NCI-H460 (cell line): ENCODE data around the gene CLDN7. TPM values are rescaled to one million over a fixed set of nuclear protein-coding genes. Genes with fewer than 3 reads are reported as not detected.

Experiments used
- DNase-seq: peaks from one replicate; pipeline ENCODE4 v3.0.0-alpha.2; 2016; ENCODE audit warnings: low read depth; ENCODE audit errors: extremely low read depth
- total RNA-seq: library from RNA; depleted of rRNA; stranded (reverse); fragments of >200 nt; shearing (Covaris generic); gene quantifications from 2 replicates; pipeline ENCODE4 v1.2.3, GENCODE V29; 2014

CLDN7 gene
- total RNA-seq, 1 experiment from 2014 or later: 13.2 TPM

DNA sequence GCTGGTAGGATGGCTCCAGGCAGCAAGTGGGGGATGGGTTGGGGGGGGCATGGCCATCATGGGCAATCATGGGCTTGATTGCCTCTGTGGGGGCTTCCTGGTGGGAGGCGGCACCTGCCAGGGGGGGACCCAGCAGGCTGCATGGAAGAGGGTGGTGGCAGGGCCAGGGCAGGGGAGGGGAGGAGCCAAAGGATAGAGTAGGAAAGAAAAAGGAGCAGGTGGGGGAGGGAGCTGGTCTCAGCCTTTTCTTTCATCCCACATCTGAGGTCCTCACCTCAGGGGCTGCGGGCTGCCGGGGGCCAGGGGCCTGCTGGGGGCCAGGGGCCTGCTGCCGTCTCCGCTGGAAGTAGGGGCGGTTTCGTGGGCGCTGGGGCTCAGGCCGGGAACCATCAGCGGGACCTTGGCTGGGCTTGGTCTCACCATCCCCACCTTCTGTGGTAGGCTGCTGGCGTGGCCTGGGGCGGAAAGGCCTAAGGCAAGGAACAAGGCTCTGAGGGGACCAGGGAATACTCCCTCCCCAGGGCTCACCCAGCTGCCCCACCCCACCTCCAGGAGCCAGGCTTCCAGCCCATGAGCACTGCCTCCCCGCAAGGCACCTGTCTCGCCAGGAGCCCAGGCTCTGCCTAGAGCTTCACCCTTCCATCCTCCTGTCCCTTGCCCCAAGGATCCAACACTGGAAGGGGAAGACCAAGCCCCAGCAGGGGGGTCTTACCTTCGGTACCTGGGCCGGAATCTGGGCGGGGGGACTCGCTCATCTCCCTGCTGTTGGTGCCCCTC is 27.2 kb upstream of the CLDN7 start:
- no peak for DNase-seq

DNA sequence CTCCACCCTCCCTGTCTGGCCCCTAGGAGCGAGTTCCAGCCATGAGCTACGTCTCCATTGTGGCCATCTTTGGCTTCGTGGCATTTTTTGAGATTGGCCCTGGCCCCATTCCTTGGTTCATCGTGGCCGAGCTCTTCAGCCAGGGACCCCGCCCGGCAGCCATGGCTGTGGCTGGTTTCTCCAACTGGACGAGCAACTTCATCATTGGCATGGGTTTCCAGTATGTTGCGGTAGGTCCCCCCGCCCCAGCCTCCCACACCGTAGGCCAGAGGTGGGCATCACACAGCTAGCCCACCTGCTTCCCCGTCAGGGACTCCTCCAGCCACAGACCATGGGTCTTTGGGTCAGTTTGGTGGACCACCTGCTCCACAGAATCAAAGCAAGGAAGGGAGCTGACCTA is 23.4 kb upstream of the CLDN7 start:
- DNase-seq: no peak

DNA sequence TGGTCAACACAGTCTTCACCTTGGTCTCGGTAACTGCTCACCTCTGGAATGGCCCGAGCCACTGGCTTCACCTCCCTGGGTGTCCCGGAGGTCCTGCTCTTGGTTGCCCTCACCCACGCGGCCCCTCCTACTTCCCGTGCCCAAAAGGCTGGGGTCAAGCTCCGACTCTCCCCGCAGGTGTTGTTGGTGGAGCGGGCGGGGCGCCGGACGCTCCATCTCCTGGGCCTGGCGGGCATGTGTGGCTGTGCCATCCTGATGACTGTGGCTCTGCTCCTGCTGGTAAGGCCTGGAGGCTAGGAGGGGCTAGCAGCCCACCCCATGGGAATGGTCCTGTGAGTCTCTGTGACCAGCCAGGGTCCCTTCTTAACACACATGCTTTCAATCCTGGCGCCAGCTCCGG is 22.6 kb upstream of the CLDN7 start:
- no peak for DNase-seq

DNA sequence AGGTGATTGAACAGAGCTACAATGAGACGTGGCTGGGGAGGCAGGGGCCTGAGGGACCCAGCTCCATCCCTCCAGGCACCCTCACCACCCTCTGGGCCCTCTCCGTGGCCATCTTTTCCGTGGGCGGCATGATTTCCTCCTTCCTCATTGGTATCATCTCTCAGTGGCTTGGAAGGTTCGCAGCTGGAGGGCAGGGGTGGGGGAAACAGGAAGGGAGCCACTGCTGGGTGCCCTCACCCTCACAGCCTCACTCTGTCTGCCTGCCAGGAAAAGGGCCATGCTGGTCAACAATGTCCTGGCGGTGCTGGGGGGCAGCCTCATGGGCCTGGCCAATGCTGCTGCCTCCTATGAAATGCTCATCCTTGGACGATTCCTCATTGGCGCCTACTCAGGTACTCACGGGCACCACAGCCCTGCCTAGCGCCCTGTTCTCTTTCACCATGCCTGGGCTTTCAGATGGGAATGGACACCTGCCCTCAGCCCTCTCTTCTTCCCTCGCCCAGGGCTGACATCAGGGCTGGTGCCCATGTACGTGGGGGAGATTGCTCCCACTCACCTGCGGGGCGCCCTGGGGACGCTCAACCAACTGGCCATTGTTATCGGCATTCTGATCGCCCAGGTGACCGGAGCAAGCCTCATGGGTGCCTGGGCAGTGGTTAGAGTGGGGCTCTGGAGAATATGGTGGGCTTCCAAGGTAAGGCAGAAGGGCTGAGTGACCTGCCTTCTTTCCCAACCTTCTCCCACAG is 21.4 kb upstream of the CLDN7 start:
- no peak for DNase-seq

DNA sequence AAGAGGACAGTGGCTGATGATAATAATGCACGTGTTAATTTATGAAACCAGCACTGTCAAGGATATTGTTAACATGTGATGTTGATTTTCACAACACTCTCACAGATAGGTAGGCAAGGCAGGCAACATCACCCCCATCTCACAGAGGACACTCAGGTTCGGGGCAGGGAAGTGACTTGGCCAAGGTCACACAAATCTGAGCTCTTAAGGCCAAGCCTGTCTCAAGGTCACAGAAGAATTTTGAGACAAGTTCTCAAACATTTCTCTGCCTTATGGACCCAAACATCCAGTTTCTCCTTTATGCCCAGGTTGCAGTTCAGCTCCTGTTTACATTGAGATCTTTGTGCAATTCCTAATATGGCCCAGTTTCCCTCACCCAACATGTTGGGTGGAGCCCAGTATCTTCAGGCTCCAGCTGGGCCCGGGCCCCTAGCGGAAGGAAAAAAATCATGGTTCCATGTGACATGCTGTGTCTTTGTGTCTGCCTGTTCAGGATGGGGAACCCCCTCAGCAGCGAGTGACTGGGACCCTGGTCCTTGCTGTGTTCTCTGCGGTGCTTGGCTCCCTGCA is 20.6 kb upstream of the CLDN7 start:
- no peak for DNase-seq

DNA sequence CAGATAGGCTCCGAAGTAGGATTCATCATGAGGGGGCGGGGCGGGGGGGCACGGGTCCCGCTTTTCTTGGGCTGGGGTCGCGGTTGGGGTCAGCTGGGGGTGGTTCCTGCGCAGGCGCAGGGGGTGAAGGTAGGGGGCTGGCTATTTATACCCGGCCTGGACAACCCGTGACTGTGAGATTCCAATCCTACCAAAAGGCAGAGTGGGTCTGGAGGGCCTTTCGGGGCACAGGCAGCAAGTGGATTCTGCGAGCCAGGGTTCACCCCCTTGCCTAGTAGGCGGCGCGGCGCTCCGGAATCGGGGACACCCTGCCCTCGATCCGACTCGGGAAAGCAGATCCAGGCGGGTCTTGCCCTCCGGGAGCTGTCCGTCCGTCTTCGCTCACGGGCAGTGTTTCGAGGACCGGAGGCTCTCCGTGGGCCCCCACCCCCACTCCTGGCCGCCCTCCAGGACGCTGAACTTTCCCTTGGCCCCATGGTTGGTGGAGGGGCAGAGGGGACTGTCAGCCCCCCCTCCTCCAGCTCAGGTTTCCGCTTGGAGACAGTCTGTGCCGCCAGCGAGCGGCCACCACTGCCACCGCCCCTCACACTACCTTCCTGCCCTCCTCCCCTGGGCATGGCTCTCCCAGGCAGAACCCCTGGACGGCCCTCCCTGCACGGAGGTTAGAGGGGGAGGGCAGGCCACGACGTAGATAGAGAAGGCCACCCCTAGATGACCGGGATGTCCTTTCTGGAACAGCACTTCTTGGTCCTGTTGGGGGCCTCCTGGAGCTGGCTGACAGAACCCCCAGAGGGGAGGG is 19.9 kb upstream of the CLDN7 start:
- DNase-seq: no peak

DNA sequence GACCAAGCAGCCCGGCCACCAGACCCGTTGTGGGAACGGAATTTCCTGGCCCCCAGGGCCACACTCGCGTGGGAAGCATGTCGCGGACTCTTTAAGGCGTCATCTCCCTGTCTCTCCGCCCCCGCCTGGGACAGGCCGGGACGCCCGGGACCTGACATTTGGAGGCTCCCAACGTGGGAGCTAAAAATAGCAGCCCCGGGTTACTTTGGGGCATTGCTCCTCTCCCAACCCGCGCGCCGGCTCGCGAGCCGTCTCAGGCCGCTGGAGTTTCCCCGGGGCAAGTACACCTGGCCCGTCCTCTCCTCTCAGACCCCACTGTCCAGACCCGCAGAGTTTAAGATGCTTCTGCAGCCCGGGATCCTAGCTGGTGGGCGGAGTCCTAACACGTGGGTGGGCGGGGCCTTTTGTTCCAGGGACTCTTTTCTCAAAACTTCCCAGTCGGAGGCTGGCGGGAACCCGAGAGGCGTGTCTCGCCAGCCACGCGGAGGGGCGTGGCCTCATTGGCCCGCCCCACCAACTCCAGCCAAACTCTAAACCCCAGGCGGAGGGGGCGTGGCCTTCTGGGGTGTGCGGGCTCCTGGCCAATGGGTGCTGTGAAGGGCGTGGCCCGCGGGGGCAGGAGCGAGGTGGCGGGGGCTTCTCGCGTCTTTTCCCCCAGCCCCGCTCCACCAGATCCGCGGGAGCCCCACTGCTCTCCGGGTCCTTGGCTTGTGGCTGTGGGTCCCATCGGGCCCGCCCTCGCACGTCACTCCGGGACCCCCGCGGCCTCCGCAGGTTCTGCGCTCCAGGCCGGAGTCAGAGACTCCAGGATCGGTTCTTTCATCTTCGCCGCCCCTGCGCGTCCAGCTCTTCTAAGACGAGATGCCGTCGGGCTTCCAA is 19.0 kb upstream of the CLDN7 start, which contains the start of gene SLC2A4:
Gene SLC2A4, plus strand, starts transcription at position 645 of the 879 bp plus-strand sequence. Its CDS starts 217 bp downstream, at position 862.
- peak; percentile 96 for DNase-seq

DNA sequence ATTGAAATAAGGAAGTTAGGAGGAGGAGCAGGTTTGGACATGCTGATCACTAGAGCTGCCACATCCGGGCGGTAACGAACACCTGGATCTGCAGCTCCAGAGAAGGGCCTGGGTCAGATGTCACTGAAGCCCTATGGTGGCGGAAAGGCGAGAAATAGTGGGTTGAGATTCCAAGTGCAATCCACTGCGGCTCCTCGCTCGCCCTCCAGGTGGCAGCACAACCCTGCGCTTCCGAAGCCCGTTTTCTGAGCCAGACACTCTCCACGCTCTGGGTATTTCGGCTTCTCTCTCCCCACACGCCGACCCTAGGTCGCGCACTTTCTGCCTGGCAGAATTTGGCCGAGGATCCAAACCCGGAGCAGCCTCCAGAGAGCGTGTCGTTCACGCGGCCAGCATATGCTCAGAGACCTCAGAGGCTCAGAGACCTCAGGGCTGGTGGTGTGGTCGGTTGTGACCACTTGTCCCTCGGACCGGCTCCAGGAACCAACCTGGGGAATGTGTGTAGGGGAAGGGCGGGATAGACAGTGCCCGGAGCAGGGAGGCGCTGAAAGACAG is 18.3 kb upstream of the CLDN7 start:
- DNase-seq: peak; percentile 81

DNA sequence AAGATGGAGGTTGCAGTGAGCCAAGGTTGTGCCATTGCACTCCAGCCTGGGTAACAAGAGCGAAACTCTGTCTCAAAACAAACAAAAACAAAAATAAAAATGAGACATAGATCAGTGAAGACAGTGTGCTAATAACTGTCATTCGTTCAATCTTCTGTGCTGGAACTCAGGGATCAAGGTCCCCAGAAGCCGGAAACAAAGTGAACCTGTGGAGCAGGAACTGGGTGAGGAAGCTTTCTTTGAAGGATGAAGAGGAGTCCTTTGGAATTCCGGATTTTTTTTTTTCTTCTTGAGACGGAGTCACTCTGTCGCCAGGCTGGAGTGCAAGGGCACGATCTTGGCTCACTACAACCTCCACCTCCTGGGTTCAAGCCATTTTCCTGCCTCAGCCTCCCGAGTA is 17.2 kb upstream of the CLDN7 start:
- no peak for DNase-seq

DNA sequence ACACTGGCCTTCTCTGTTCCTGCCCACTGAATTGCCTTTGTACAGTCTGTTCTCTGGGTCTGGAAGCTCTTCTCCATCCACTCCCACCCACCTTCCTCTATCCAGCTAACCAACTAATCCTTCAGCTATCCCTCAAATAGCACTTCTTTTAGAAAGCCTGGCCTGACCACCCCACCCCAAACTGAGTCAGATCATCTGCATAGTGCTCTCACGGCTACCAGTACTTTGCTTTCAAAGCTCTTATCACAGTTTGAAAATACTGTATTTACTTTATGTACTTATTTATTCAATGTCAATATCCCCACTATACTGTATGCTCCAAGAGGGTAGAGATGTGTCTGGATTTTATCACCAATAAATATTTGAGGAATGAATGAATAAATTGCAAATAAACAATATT is 4.5 kb upstream of the CLDN7 start:
- DNase-seq: no peak

DNA sequence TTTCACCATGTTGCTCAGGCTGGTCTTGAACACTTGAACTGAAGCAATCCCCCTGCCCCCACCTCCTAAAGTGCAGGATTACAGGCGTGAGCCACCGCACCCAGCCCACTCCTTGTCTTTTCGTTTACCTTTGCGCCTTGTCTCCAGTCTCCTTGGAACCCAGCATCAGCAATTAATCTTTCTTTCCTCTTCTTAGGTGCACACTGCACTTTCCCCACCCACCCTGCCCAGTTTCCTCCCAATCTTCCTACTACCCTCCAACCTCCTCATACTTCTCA is 1.5 kb upstream of the CLDN7 start:
- DNase-seq: no peak

DNA sequence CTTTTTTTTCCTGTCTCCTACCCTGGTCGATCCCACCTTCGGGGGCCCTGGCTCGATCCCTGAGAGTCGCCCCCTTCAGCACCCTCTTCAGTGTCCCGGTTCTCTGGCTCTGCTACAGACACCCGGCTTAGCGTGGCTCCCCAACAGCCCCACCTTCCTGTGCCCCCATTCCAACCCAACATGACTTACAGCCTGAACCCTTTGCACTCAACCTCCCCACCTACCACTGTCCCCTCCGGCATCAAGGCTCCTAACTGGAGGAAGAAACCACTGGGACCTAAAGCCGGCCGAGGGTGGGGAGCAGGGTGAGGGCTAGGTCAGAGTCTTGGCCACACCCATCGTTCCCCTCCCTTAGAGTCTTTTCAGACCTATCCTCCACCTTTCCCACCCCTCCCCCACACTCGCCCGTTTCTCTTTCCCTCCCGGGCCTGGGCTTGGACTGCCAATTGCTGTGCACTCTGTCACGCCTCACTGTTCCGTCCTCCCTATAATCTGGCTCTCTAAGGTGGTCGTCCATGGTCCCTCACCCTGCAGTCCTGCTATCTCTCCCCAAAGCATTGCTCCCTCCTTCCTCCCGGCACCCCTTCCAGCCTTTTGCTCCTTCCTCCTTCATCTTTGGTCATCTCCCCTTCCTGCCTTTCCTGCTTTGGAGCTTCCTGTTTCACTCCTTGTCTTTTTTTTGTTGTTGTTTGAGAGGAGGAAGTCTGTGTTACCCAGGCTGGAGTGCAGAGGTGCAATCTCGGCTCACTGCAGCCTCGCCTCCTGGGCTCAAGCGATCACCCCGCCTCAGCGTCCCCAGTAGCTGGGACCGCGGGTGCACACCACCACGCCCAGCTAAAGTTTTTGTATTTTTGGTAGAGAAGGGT is 890 bp upstream of the CLDN7 start:
- DNase-seq: no peak

DNA sequence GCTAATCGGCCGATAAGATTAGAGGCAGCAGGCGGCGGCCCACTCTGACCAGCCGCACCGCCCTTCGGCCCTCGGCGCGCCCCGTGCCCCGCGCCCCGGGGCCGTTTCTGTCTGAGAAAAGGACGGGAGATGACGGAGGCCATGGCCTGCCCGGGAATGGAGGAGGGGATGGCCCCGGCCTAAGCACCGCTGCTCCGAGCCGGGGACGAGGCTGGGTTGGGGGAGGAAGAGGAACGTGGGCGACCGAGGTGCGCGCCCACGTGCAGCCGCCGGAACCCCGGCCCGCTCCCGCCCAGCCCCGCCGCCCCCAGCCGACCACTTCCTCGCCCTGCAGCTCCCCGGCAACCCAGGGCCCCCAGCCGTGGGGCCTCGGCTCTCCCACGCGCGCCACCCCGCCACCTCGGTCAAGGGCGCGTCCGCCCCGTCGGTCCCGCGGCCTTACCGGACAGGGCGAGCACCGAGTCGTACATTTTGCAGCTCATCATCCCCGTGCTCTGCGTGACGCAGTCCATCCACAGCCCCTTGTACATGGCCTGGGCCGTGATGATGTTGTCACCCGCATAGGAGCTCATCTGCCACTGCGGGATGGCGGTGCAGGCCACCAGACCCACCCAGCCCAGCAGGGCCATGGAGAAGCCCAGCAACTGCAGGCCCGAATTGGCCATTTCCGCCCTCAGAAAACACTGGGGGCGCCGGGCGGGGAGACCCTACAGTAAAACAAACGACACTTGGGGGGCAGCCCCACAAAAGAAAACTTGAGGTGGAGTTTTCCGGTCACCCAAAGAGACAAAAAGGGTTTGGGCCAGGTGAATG is 693 bp downstream of the CLDN7 start:
- no peak for DNase-seq

DNA sequence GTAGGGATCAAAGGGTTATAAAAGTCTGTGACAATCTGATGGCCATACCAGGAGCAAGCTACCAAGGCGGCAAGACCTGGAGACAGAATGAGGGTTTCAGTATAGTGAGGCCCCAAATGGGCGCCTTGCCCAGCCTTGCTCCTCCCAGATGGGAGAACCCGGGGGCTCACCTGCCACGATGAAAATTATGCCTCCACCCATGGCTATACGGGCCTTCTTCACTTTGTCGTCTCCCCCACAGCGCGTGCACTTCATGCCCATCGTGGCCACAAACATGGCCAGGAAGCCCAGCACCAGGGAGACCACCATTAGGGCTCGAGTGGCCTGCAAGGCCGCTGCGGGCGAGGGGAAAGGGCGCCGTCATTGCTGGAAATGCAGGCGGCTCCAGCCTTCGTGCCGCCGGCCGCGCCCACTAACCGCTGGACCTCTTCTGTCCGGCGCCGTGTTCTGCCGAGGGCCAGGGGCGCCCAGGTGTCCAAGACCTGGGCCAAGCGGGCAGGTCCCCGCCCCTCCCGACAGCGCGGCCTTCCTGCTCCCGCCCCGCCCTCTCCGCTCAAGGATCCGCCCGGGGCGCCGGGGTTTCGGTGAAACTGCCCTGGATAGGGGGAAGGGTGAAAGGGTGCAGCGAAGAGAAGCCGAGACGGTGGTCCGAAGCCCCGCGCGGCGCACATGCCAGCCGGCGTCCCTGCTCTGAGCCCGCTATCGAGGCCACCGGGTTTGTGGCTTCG is 1.5 kb downstream of the CLDN7 start:
- no peak for DNase-seq

DNA sequence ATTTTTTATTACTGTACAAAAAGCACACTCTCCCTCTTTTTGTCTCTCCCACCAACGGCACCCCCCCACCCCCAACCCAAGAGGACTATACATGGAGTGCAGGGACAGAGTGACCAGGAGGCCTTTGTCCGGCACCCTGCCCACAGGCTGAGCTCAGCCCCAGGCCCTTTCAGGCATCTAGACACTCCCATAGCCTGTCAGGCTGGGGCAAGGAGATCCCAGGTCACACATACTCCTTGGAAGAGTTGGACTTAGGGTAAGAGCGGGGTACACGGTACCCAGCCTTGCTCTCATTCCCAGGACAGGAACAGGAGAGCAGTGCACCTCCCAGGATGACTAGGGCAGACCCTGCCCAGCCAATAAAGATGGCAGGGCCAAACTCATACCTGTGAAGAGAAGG is 2.1 kb downstream of the CLDN7 start:
- no peak for DNase-seq

DNA sequence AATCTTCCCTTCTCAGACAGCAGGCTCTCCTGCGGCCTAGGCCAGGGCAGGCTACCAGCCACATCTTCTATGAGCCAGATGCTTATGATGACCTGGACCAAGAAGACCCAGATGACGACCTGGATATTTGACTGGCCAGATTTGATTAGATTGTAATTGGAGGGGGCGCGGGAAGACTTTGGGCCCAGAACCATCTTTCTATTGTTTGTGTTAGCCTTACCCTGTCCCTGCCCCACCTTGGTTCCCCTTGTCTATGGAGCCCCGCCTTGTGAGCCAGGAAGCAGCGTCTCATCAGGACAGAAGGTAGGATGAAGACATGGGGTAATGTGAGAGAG is 2.8 kb downstream of the CLDN7 start:
- no peak for DNase-seq

DNA sequence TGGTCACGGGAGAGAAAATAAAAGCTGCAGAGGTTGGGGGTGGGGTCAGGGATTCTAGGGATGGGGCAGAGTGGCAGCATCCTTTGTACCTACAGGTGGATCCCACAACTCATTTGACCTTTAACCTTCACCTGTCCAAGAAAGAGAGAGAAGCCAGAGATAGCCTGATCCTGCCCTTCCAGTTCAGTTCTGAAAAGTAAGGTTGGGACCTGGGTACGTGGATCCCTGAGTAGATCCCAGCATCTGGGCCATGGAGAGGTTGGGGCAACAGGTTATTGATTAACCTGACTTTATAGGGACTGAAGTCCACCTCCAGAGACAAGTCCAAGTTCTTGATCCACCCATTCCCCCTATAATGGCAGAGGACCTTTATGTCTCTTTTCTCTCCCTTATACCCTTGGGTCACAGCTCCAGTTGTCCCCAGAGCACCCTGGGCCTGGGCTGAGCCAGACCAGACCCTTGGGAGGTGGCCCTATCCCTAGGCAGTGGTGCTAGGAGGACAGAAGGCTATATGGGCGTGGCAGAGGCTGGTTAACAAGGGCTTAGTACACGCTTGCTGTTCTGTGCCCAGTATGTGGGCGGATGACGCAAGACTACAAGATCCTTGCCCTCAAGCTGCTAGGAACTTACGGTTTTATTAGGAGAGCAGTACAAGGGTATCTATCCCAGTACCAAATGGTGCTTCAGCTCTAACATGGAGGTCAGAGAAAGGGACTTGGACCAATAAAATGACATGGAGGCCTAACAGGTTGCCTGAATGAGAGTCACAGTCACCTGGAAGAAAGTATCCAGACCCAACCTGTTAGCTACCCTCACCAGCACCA is 3.3 kb downstream of the CLDN7 start:
- DNase-seq: peak; percentile 52
